B cell (primary cell): ENCODE results near the gene GRIP1. TPM values are rescaled to one million over a fixed set of nuclear protein-coding genes. Genes with fewer than 3 reads are reported as not detected.

Experiments
- ATAC-seq: fragments of 200-7000 bp; cut with Tn5 transposase; one replicate; pipeline ENCODE4 v1.10.0; 2021; ENCODE audit warnings: low read depth, mild to moderate bottlenecking, moderate number of reproducible peaks, moderate library complexity
- CTCF ChIA-PET: fragments of 350-600 bp; sonication (Branson Sonifier 250); formaldehyde crosslinking; loops from one replicate; lab custom pipeline; 2021; ENCODE audit warnings: antibody characterized with exemption, inconsistent platforms; lab: Charles Lee
- POLR2A ChIA-PET: fragments of 350-600 bp; sonication (Branson Sonifier 250); formaldehyde crosslinking; loops from one replicate; lab custom pipeline; 2021; ENCODE audit warnings: antibody characterized with exemption; lab: Charles Lee
- DNase-seq: peaks from one replicate; pipeline ENCODE4 v3.0.0; 2013
- H2AFZ ChIP-seq: 2 replicates; pipeline ENCODE4 v1.6.1; 2012; ENCODE audit warnings: mild to moderate bottlenecking, low read depth, low read length; ENCODE audit not compliant: insufficient read depth, poor library complexity, severe bottlenecking
- H3K27ac ChIP-seq, 2 donors: 1 replicate in 1 of 2; 2 replicates in 1 of 2; pipeline ENCODE4 v1.5.1; 2012 to 2013; ENCODE audit warnings: low read length in 2 of 2, mild to moderate bottlenecking in 2 of 2, moderate library complexity in 1 of 2
- H3K27me3 ChIP-seq, 4 experiments: fragments of 200-600 bp in 1 of 4; sonication (generic) in 1 of 4; replicated peaks in 1 of 4; 1 replicate in 2 of 4; 2 replicates in 2 of 4; pipeline versions ENCODE4 v1.6.1 to v1.7.0; 2013 to 2016; ENCODE audit warnings: low read length in 3 of 4, mild to moderate bottlenecking in 2 of 4, mixed read lengths in 1 of 4, moderate library complexity in 1 of 4; ENCODE audit not compliant: insufficient read depth in 4 of 4, control insufficient read depth in 3 of 4; ENCODE audit errors: control extremely low read depth in 1 of 4
- H3K36me3 ChIP-seq, 2 experiments: replicated peaks in 1 of 2; 1 replicate in 1 of 2; 2 replicates in 1 of 2; pipeline versions ENCODE4 v1.6.1 to v1.7.1; 2013; ENCODE audit warnings: low read length in 1 of 2; ENCODE audit not compliant: insufficient read depth in 2 of 2, control insufficient read depth in 1 of 2; ENCODE audit errors: control extremely low read depth in 1 of 2, extremely low read depth in 1 of 2
- H3K4me1 ChIP-seq, 2 donors: fragments of 200-600 bp in 1 of 2; sonication (generic) in 1 of 2; 1 replicate in 1 of 2; 2 replicates in 1 of 2; pipeline versions ENCODE4 v1.5.1 to v1.6.1; 2013 to 2017; ENCODE audit warnings: low read length in 2 of 2; ENCODE audit not compliant: control insufficient read depth in 2 of 2, insufficient read depth in 2 of 2
- H3K4me2 ChIP-seq: replicated peaks from 2 replicates; pipeline ENCODE3; 2012; ENCODE audit warnings: mild to moderate bottlenecking, low read depth, low read length; ENCODE audit not compliant: poor library complexity, severe bottlenecking
- H3K4me3 ChIP-seq, 5 experiments: fragments of 200-600 bp in 1 of 5; sonication (generic) in 1 of 5; 1 replicate in 3 of 5; 2 replicates in 2 of 5; pipeline versions ENCODE4 v1.5.1 to v1.7.0; 2011 to 2016; ENCODE audit warnings: low read length in 4 of 5, mild to moderate bottlenecking in 4 of 5, low read depth in 2 of 5, control low read depth in 1 of 5, moderate library complexity in 1 of 5; ENCODE audit not compliant: insufficient read depth in 1 of 5; ENCODE audit errors: control extremely low read depth in 1 of 5, extremely low read depth in 1 of 5
- H3K79me2 ChIP-seq: fragments of 200-600 bp; sonication (generic); one replicate; pipeline ENCODE4 v1.6.0; 2016; ENCODE audit warnings: low read length; ENCODE audit not compliant: control insufficient read depth, insufficient read depth
- H3K9ac ChIP-seq: fragments of 200-600 bp; sonication (generic); 2 replicates; pipeline ENCODE4 v1.6.1; 2017; ENCODE audit warnings: mild to moderate bottlenecking, low read length, moderate library complexity
- H3K9me3 ChIP-seq, 3 donors: one replicate each; pipeline versions ENCODE4 v1.6.1 to v1.7.1; 2013; ENCODE audit warnings: low read length in 2 of 3; ENCODE audit not compliant: control insufficient read depth in 2 of 3, insufficient read depth in 1 of 3; ENCODE audit errors: control extremely low read depth in 1 of 3
- H4K20me1 ChIP-seq: 2 replicates; pipeline ENCODE4 v1.6.0; 2012; ENCODE audit warnings: mild to moderate bottlenecking, low read length; ENCODE audit not compliant: insufficient read depth, control insufficient read depth, poor library complexity, severe bottlenecking
- H3K27ac Mint-ChIP-seq: one replicate; pipeline ENCODE4 v1.8.0; 2021; ENCODE audit warnings: mixed read lengths
- H3K27me3 Mint-ChIP-seq: one replicate; pipeline ENCODE4 v1.8.0; 2021; ENCODE audit warnings: mixed read lengths
- H3K4me1 Mint-ChIP-seq: one replicate; pipeline ENCODE4 v1.8.0; 2021; ENCODE audit warnings: mixed read lengths
- H3K4me3 Mint-ChIP-seq: one replicate; pipeline ENCODE4 v1.8.0; 2021; ENCODE audit warnings: mixed read lengths
- H3K9me3 Mint-ChIP-seq: one replicate; pipeline ENCODE4 v1.8.0; 2022; ENCODE audit warnings: mixed read lengths; ENCODE audit not compliant: insufficient read depth
- CTCF ChIP-seq: fragments of 200-600 bp; IDR thresholded peaks from one replicate; pipeline ENCODE4 v1.8.0; 2022; ENCODE audit warnings: antibody characterized with exemption, mild to moderate bottlenecking
- EZH2 ChIP-seq: IDR thresholded peaks from 2 replicates; pipeline ENCODE4 v1.6.1; 2012; ENCODE audit warnings: borderline replicate concordance, low read depth, mild to moderate bottlenecking, moderate library complexity, low read length; ENCODE audit not compliant: insufficient read depth, poor library complexity, severe bottlenecking
- WGBS: methylation state at CpG from one replicate; pipeline ENCODE4 v1.1.5; 2013; ENCODE audit warnings: missing lambda C conversion rate; ENCODE audit not compliant: insufficient coverage; 5-methylcytosine and 5-hydroxymethylcytosine counted together
- intact Hi-C: fragments of 100-400 bp; cut with micrococcal nuclease; formaldehyde crosslinking; loops from one replicate; pipeline ENCODE4 v1.10.0; 2022
- polyA plus RNA-seq: library from polyadenylated mRNA; depleted of rRNA; stranded (reverse); fragments of >200 nt; gene quantifications from 2 replicates; pipeline ENCODE4 v1.2.3, GENCODE V29; 2012
- total RNA-seq, 2 donors: library from RNA; stranded (reverse); fragments of 120-200 nt in 1 of 2; gene quantifications; 1 replicate in 1 of 2; 2 replicates in 1 of 2; pipeline versions ENCODE4 v1.2.3 to v1.2.4, GENCODE V29; 2013 to 2022

GRIP1 gene
- total and polyA plus RNA-seq, 2 donors (not counting 1 experiment from before 2014, with no cell fraction given): 0.22 TPM; not detected in 1

DNA sequence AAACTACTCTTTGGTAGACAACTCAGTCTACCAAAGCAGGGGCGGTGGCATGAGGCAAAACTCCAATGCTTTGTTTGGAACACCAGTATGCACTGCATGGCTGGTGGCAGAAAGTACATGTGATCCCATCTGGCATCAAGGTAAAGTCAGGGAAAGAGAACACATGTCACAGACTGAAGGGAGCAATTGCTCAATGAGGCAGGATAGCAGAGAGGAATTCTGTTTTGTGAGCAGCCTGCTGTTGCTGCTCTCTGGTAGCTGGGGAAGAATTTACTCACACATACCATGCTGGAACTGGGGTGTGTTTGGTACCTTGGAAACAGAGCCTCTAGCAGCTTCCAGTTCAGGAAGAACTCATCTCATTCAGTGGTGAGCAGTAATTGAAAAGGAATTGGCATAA lies 291.8 kb downstream of the GRIP1 start:
- Mint-ChIP-seq H3K27ac (no peak overlapping the region), H3K4me3 (no peak overlapping the region), H3K4me1 (no peaks in the 10 kb centered on the region), H3K9me3 (no peaks in the 10 kb centered on the region), H3K27me3 (peaks cover 7% of the 10 kb centered on the region)
- H2AFZ ChIP-seq: no peak overlapping the region
- no peak overlapping the region for H3K4me2 ChIP-seq
- no peak overlapping the region for H3K27ac ChIP-seq
- no peaks in the 10 kb centered on the region for H4K20me1 ChIP-seq
- no peak overlapping the region for H3K4me3 ChIP-seq
- H3K36me3 ChIP-seq: no peaks in the 10 kb centered on the region
- CTCF ChIA-PET: no interaction called here
- TF ChIP-seq EZH2: no peak
- no peak for TF ChIP-seq CTCF
- no peaks in the 10 kb centered on the region for H3K79me2 ChIP-seq
- peaks cover 0 to 5% (median 0%) of the 10 kb centered on the region in 4 experiments for H3K27me3 ChIP-seq
- POLR2A ChIA-PET: no interaction called here
- 100% methylated on average over 1 of the region's 1 CpG for WGBS
- H3K4me1 ChIP-seq: no peaks in the 10 kb centered on the region
- no peak for DNase-seq
- no peaks in the 10 kb centered on the region for H3K9me3 ChIP-seq
- intact Hi-C loops: no loop called here
- no peak overlapping the region for H3K9ac ChIP-seq
- ATAC-seq: no peak

GRCh38 chr12:66380769-66381535 lies 297.9 kb downstream of the GRIP1 start:
- H2AFZ ChIP-seq: no peak overlapping the region

More at GRCh38 chr12:66380769-66381535, 297.9 kb downstream of the GRIP1 start:
- POLR2A ChIA-PET: no interaction called here
- WGBS: 100% methylated on average over 2 of the region's 5 CpGs
- H4K20me1 ChIP-seq: no peaks in the 10 kb centered on the region
- H3K9me3 ChIP-seq: no peaks in the 10 kb centered on the region
- H3K27me3 ChIP-seq: no peaks in the 10 kb centered on the region
- no peak overlapping the region for H3K27ac ChIP-seq
- Mint-ChIP-seq H3K9me3 (no peaks in the 10 kb centered on the region), H3K4me3 (no peak overlapping the region), H3K4me1 (no peaks in the 10 kb centered on the region), H3K27me3 (peaks cover 7% of the 10 kb centered on the region), H3K27ac (no peak overlapping the region)
- H3K79me2 ChIP-seq: no peaks in the 10 kb centered on the region
- no peak overlapping the region for H3K4me2 ChIP-seq
- H3K4me1 ChIP-seq: no peaks in the 10 kb centered on the region
- TF ChIP-seq EZH2 (no peak), CTCF (no peak)
- no peaks in the 10 kb centered on the region for H3K36me3 ChIP-seq
- CTCF ChIA-PET: no interaction called here
- no peak overlapping the region for H3K9ac ChIP-seq
- ATAC-seq (no peak), DNase-seq (no peak)
- H3K4me3 ChIP-seq: no peak overlapping the region
- intact Hi-C loops: no loop called here
